Osteoblast (primary cell): ENCODE results near the gene SSTR1. TPM values are rescaled to one million over a fixed set of nuclear protein-coding genes. Genes with fewer than 3 reads are reported as not detected.

Source experiments
- DNase-seq: peaks from one replicate; pipeline ENCODE4 v3.0.0; 2011; ENCODE audit warnings: low spot score, mixed read lengths; ENCODE audit not compliant: insufficient read length; ENCODE audit errors: missing footprints
- H2AFZ ChIP-seq: 2 replicates; pipeline ENCODE4 v1.6.0; 2011; ENCODE audit warnings: mild to moderate bottlenecking, low read length
- H3K27ac ChIP-seq: 2 replicates; pipeline ENCODE4 v1.5.1; 2011; ENCODE audit warnings: mild to moderate bottlenecking, low read depth, low read length, moderate library complexity
- H3K27me3 ChIP-seq: 2 replicates; pipeline ENCODE4 v1.6.0; 2012; ENCODE audit warnings: mild to moderate bottlenecking, control low read depth, inconsistent platforms, low read length, moderate library complexity; ENCODE audit not compliant: insufficient read depth
- H3K36me3 ChIP-seq: 2 replicates; pipeline ENCODE4 v1.5.1; 2011; ENCODE audit warnings: mild to moderate bottlenecking, low read length, control low read depth, moderate library complexity; ENCODE audit not compliant: insufficient read depth
- H3K4me1 ChIP-seq: 2 replicates; pipeline ENCODE4 v1.5.1; 2011; ENCODE audit warnings: mild to moderate bottlenecking, low read length, control low read depth, moderate library complexity; ENCODE audit not compliant: insufficient read depth
- H3K4me2 ChIP-seq: 2 replicates; pipeline ENCODE4 v1.6.0; 2011; ENCODE audit warnings: mild to moderate bottlenecking, low read length; ENCODE audit not compliant: insufficient read depth
- H3K4me3 ChIP-seq: fragments of 200-600 bp; sonication (generic); 3 replicates; pipeline ENCODE4 v1.5.1; 2012; ENCODE audit warnings: mild to moderate bottlenecking, low read length, inconsistent platforms; ENCODE audit not compliant: insufficient read depth
- H3K79me2 ChIP-seq: 2 replicates; pipeline ENCODE4 v1.6.0; 2012; ENCODE audit warnings: mild to moderate bottlenecking, low read length, control low read depth, inconsistent platforms; ENCODE audit not compliant: insufficient read depth
- H3K9me3 ChIP-seq: 2 replicates; pipeline ENCODE4 v1.5.1; 2011; ENCODE audit warnings: low read depth, low read length, control low read depth
- H4K20me1 ChIP-seq: 2 replicates; pipeline ENCODE4 v1.6.0; 2012; ENCODE audit warnings: mild to moderate bottlenecking, low read length, control low read depth; ENCODE audit not compliant: insufficient read depth
- total RNA-seq: library from RNA; depleted of rRNA; stranded (reverse); fragments of >200 nt; gene quantifications from 2 replicates; pipeline ENCODE4 v1.2.3, GENCODE V29; 2012
- TF ChIP-seq, protein P1 (sequence below): IDR thresholded peaks from 2 replicates; pipeline ENCODE4 v1.5.1; 2011; ENCODE audit warnings: mild to moderate bottlenecking, low read depth, low read length, moderate library complexity; ENCODE audit errors: extremely low read depth

SSTR1 gene
- total RNA-seq, 1 donor: under 0.01 TPM

DNA sequence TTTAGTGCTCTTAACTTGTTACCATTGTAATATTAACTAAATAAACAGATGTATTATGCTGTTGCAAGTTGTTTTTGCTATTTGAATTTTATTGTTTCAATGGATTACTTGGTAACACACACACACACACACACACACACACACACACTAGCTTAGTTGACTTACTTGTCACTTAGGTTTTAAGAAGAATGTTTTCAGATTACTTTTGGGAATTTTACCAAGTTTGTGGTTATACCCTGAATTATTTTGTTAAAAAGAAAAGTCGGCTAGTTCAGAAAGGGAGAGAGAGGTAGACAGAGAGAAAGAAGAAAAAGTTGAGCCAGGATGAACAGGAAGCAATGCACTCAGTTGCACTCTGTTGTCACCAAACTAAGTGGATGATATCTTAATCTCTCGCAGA lies 5.3 kb downstream of the SSTR1 start:
- no peak overlapping the region for H3K4me2 ChIP-seq
- DNase-seq: no peak
- TF ChIP-seq, protein P1, sequence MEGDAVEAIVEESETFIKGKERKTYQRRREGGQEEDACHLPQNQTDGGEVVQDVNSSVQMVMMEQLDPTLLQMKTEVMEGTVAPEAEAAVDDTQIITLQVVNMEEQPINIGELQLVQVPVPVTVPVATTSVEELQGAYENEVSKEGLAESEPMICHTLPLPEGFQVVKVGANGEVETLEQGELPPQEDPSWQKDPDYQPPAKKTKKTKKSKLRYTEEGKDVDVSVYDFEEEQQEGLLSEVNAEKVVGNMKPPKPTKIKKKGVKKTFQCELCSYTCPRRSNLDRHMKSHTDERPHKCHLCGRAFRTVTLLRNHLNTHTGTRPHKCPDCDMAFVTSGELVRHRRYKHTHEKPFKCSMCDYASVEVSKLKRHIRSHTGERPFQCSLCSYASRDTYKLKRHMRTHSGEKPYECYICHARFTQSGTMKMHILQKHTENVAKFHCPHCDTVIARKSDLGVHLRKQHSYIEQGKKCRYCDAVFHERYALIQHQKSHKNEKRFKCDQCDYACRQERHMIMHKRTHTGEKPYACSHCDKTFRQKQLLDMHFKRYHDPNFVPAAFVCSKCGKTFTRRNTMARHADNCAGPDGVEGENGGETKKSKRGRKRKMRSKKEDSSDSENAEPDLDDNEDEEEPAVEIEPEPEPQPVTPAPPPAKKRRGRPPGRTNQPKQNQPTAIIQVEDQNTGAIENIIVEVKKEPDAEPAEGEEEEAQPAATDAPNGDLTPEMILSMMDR: no peak

DNA sequence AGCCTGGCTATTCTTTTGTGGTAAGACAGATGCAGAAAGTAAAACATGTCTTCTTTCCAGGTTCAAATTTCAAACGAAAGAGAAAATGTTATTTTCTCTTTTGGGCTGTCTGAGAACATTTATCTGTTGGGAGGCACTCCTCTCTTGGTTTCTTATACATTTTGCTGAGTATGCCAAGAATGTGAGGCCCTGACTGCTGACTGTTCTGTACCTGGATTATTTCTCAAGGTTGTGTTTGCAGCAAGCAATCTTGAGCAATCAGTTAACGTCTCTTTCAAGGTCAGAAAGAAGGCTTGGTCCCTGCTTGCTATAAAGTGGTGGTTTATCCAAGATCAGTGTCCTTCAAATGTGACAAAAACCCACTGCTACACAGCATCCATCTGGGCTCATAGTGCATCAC lies 9.8 kb downstream of the SSTR1 start:
- H3K9me3 ChIP-seq: no peaks in the 10 kb centered on the region
- TF ChIP-seq, protein P1: no peak
- H3K36me3 ChIP-seq: no peaks in the 10 kb centered on the region
- no peak overlapping the region for H3K27ac ChIP-seq
- H3K79me2 ChIP-seq: no peaks in the 10 kb centered on the region
- H4K20me1 ChIP-seq: no peaks in the 10 kb centered on the region
- H3K4me3 ChIP-seq: no peak overlapping the region
- H3K4me2 ChIP-seq: no peak overlapping the region
- H3K4me1 ChIP-seq: no peaks in the 10 kb centered on the region
- no peaks in the 10 kb centered on the region for H3K27me3 ChIP-seq
- no peak for DNase-seq
- H2AFZ ChIP-seq: no peak overlapping the region

More for the DNA sequence above, 5.3 kb downstream of the SSTR1 start:
- no peaks in the 10 kb centered on the region for H3K27me3 ChIP-seq
- no peaks in the 10 kb centered on the region for H3K9me3 ChIP-seq
- H3K4me3 ChIP-seq: no peak overlapping the region
- H3K4me1 ChIP-seq: no peaks in the 10 kb centered on the region
- H3K27ac ChIP-seq: no peak overlapping the region
- H3K36me3 ChIP-seq: no peaks in the 10 kb centered on the region
- H4K20me1 ChIP-seq: no peaks in the 10 kb centered on the region
- H2AFZ ChIP-seq: no peak overlapping the region
- no peaks in the 10 kb centered on the region for H3K79me2 ChIP-seq

DNA sequence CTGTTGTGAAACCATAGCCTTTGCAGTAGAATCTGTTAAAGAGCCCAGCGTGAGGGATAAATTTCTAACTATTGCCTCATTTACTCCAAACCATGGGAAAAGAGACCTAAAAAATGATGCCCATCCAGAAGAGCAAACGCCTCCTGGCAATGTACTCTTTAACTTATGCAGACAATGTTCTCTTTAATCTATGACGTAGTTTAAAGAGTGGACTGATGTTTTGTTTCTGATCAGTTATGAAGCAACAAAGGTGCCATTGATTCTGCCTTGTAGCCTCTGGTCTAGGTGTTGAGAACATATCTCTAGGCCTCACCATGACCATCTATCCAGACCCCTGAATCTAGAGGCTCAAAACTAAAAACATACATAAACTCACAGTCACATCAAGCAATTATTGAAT lies 13.4 kb downstream of the SSTR1 start:
- H3K4me2 ChIP-seq: no peak overlapping the region
- H4K20me1 ChIP-seq: no peaks in the 10 kb centered on the region
- no peaks in the 10 kb centered on the region for H3K4me1 ChIP-seq
- no peak overlapping the region for H3K27ac ChIP-seq
- no peaks in the 10 kb centered on the region for H3K79me2 ChIP-seq
- no peak overlapping the region for H3K4me3 ChIP-seq
- no peak overlapping the region for H2AFZ ChIP-seq
- H3K9me3 ChIP-seq: no peaks in the 10 kb centered on the region
- TF ChIP-seq, protein P1: no peak
- no peaks in the 10 kb centered on the region for H3K27me3 ChIP-seq
- DNase-seq: no peak
- no peaks in the 10 kb centered on the region for H3K36me3 ChIP-seq

DNA sequence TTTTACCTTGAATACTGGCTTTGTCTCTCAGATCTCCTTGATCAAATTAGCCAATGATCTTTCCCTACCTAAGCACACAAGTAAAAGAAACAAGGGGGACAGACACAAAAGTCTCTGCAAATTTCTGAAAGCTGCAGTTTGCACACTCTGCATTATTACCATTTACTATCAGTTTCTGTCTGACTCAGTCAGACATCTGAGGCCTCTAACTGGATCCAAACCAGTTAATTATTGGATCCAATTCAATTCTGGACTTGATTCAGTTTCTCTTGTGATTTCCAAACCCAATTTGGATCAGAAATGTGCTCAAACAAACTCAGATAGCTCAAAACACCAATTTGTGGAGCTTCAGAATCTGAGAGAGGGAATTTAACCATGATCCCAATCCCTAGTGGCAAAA lies 16.6 kb downstream of the SSTR1 start:
- Histone ChIP-seq H3K4me2 (no peak overlapping the region), H3K27me3 (no peaks in the 10 kb centered on the region), H3K27ac (no peak overlapping the region), H3K36me3 (no peaks in the 10 kb centered on the region), H2AFZ (no peak overlapping the region), H3K79me2 (no peaks in the 10 kb centered on the region), H3K4me1 (no peaks in the 10 kb centered on the region), H3K9me3 (no peaks in the 10 kb centered on the region), H3K4me3 (no peak overlapping the region), H4K20me1 (no peaks in the 10 kb centered on the region)
- no peak for DNase-seq
- TF ChIP-seq, protein P1: no peak
